K562 (cell line): ENCODE results near the gene ZSCAN22. TPM values are rescaled to one million over a fixed set of nuclear protein-coding genes. Genes with fewer than 3 reads are reported as not detected.

Source experiments
- BCOR ChIP-seq: fragments of 450-650 bp; IDR thresholded peaks from 2 replicates; pipeline ENCODE4 v1.6.1; 2016
- E2F8 ChIP-seq: fragments of 450-650 bp; IDR thresholded peaks from 2 replicates; pipeline ENCODE4 v1.7.1; 2018; ENCODE audit warnings: mild to moderate bottlenecking, low read depth; ENCODE audit not compliant: partially characterized antibody
- EGR1 ChIP-seq: fragments of 450-650 bp; conservative IDR thresholded peaks from 2 replicates; pipeline ENCODE4 v1.6.1; 2017; ENCODE audit warnings: mild to moderate bottlenecking
- HMGN3 ChIP-seq: IDR thresholded peaks from 2 replicates; pipeline ENCODE4 v1.6.1; 2011; ENCODE audit warnings: borderline replicate concordance, low read depth, mild to moderate bottlenecking, mixed read lengths, low read length; ENCODE audit not compliant: insufficient read length; ENCODE audit errors: extremely low read depth
- MBD2 ChIP-seq: sonication (generic); IDR thresholded peaks from 2 replicates; pipeline ENCODE4 v1.6.1; 2016; ENCODE audit warnings: low read depth, borderline replicate concordance
- MED1 ChIP-seq: sonication (generic); formaldehyde crosslinking; IDR thresholded peaks from 2 replicates; pipeline ENCODE4 v1.8.1; 2023; ENCODE audit warnings: missing genetic modification reagents, borderline replicate concordance
- MNT ChIP-seq, 2 experiments: fragments of 450-650 bp; conservative IDR thresholded peaks; 2 replicates each; pipeline ENCODE4 v1.6.1; 2017; ENCODE audit warnings: mild to moderate bottlenecking in 2 of 2, moderate library complexity in 2 of 2
- NKRF ChIP-seq: fragments of 450-650 bp; IDR thresholded peaks from 2 replicates; pipeline ENCODE4 v1.6.1; 2016; ENCODE audit warnings: borderline replicate concordance
- OTX1 ChIP-seq: fragments of 450-650 bp; formaldehyde crosslinking; IDR thresholded peaks from 2 replicates; pipeline ENCODE4 v1.4.0; 2022; ENCODE audit warnings: mild to moderate bottlenecking
- ZNF57 ChIP-seq: fragments of 450-650 bp; formaldehyde crosslinking; IDR thresholded peaks from 2 replicates; pipeline ENCODE4 v1.4.0; 2020; ENCODE audit warnings: mild to moderate bottlenecking, moderate library complexity
- polyA plus RNA-seq, 8 experiments: library from polyadenylated mRNA; depleted of rRNA in 4 of 8; stranded (reverse) in 5 of 8; unstranded in 3 of 8; fragments of >200 nt; fragmentation: Nextera tagmentation in 2 of 8; fragmentation: Illumina TruSeq in 1 of 8; extraction: Ambion mirVana in 2 of 8; extraction: Trizol in 1 of 8; gene quantifications; 2 replicates each; pipeline versions ENCODE4 v1.2.1 to v1.2.3, GENCODE V29; 2011 to 2014; ENCODE audit warnings: inconsistent platforms in 1 of 8, missing spikeins in 1 of 8
- total RNA-seq, 7 experiments: library from RNA; depleted of rRNA in 6 of 7; stranded (reverse); fragments of >200 nt in 6 of 7; fragmentation: Illumina TruSeq in 2 of 7; extraction: Trizol in 2 of 7; gene quantifications; 2 replicates each; pipeline versions ENCODE4 v1.2.1 to v1.2.3, GENCODE V29; 2011 to 2021; ENCODE audit warnings: low replicate concordance in 1 of 7
- TF ChIP-seq, protein P1 (sequence below): fragments of 450-650 bp; formaldehyde crosslinking; IDR thresholded peaks from 2 replicates; pipeline ENCODE4 v1.4.0; 2022; ENCODE audit warnings: missing genetic modification characterization
- TF ChIP-seq, protein P2 (sequence below), 2 experiments: fragments of 450-650 bp; IDR thresholded peaks; 2 replicates each; pipeline ENCODE4 v1.6.1; 2018; ENCODE audit warnings: mild to moderate bottlenecking in 2 of 2, low read depth in 1 of 2; ENCODE audit not compliant: partially characterized antibody in 2 of 2
- TF ChIP-seq, protein P3 (sequence below): IDR thresholded peaks from 2 replicates; pipeline ENCODE4 v1.6.1; 2011; ENCODE audit not compliant: insufficient read length; ENCODE audit errors: extremely low read depth

ZSCAN22 gene
- total and polyA plus RNA-seq, 9 of the 15 experiments (the other 6 are each of a cell fraction or from before 2014, with no cell fraction given), result 0.98 to 5.3 (median 3.0) TPM

GRCh38 chr19:58305065-58305931 lies 21.5 kb upstream of the ZSCAN22 start, which contains the start of gene ERVK3-1 (continued):
- TF ChIP-seq, protein P1, sequence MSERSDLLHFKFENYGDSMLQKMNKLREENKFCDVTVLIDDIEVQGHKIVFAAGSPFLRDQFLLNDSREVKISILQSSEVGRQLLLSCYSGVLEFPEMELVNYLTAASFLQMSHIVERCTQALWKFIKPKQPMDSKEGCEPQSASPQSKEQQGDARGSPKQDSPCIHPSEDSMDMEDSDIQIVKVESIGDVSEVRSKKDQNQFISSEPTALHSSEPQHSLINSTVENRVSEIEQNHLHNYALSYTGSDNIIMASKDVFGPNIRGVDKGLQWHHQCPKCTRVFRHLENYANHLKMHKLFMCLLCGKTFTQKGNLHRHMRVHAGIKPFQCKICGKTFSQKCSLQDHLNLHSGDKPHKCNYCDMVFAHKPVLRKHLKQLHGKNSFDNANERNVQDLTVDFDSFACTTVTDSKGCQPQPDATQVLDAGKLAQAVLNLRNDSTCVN (CRISPR knock-in tag), result peak; percentile 94; the same call in 1 of the 2 replicates
- TF ChIP-seq, protein P2, sequence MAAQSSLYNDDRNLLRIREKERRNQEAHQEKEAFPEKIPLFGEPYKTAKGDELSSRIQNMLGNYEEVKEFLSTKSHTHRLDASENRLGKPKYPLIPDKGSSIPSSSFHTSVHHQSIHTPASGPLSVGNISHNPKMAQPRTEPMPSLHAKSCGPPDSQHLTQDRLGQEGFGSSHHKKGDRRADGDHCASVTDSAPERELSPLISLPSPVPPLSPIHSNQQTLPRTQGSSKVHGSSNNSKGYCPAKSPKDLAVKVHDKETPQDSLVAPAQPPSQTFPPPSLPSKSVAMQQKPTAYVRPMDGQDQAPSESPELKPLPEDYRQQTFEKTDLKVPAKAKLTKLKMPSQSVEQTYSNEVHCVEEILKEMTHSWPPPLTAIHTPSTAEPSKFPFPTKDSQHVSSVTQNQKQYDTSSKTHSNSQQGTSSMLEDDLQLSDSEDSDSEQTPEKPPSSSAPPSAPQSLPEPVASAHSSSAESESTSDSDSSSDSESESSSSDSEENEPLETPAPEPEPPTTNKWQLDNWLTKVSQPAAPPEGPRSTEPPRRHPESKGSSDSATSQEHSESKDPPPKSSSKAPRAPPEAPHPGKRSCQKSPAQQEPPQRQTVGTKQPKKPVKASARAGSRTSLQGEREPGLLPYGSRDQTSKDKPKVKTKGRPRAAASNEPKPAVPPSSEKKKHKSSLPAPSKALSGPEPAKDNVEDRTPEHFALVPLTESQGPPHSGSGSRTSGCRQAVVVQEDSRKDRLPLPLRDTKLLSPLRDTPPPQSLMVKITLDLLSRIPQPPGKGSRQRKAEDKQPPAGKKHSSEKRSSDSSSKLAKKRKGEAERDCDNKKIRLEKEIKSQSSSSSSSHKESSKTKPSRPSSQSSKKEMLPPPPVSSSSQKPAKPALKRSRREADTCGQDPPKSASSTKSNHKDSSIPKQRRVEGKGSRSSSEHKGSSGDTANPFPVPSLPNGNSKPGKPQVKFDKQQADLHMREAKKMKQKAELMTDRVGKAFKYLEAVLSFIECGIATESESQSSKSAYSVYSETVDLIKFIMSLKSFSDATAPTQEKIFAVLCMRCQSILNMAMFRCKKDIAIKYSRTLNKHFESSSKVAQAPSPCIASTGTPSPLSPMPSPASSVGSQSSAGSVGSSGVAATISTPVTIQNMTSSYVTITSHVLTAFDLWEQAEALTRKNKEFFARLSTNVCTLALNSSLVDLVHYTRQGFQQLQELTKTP (IDR thresholded peaks at IDR 0.05; ENCODE audit: low read depth in 1 of 2, partially characterized antibody in 2 of 2), result peak in 1 of 2 experiments; percentile 99
- TF ChIP-seq ZNF57 (no peak), BCOR (peak; percentile 79), E2F8 (peak; percentile 93), MBD2 (peak; percentile 90), MNT (conservative IDR thresholded peaks at IDR 0.05) (peak; percentile 89 to 94), EGR1 (peak; percentile 78), MED1 (CRISPR knock-in tag) (0 out of 2 replicates have a peak, but pooled peaks have one; percentile 34), OTX1 (CRISPR knock-in tag) (peak; percentile 74; the same call in 1 of the 2 replicates), HMGN3 (peak; percentile 54), NKRF (peak; percentile 99)
- TF ChIP-seq, protein P3, sequence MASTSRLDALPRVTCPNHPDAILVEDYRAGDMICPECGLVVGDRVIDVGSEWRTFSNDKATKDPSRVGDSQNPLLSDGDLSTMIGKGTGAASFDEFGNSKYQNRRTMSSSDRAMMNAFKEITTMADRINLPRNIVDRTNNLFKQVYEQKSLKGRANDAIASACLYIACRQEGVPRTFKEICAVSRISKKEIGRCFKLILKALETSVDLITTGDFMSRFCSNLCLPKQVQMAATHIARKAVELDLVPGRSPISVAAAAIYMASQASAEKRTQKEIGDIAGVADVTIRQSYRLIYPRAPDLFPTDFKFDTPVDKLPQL, result no peak
